GM18511 (cell line): ENCODE measurements around the gene DNAJC17.

Experiments
- ATAC-seq: cut with Tn5 transposase; IDR thresholded peaks from one replicate; pipeline ENCODE4 v1.9.1; 2021; ENCODE audit warnings: mild to moderate bottlenecking, moderate library complexity; ENCODE audit not compliant: unreplicated experiment

Gene DNAJC17

DNA sequence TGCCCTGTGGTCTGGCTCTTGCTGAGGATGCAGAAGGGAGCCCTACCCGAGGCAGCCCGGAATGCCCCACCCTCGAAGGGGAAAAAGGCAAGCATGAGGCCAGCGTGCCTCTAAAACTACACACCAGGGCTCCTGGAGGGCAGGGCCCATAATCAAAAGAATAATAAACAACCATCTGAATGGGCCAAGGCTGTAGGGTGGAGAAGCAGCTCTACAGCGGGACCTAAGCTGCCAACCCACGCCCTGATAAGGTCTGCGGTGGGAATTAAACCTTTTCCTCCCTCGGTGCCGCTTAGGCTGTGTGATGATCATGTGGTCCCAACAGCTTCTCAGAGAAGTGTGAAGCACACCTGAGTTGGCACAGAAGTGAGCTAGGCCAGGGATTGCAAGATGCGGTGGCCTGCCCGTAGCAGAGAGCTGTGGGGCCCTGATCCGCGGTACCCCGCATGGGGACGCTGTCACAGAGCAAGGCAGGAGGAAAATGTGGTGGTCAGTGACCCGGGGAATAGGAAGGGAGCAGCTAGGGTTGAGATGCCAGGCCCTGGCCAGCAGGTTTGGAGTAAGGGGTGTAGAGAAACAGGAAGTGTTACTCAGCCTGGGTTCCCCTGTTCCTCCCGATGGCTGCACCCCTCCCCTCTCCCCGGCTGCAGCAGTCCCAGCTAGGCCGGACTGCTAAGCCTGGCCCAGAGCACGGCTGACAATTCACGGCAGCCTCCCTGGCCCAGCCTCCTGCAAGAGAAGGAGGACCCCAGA is 38.6 kb downstream of the DNAJC17 start:
- peak; percentile 1 for ATAC-seq

DNA sequence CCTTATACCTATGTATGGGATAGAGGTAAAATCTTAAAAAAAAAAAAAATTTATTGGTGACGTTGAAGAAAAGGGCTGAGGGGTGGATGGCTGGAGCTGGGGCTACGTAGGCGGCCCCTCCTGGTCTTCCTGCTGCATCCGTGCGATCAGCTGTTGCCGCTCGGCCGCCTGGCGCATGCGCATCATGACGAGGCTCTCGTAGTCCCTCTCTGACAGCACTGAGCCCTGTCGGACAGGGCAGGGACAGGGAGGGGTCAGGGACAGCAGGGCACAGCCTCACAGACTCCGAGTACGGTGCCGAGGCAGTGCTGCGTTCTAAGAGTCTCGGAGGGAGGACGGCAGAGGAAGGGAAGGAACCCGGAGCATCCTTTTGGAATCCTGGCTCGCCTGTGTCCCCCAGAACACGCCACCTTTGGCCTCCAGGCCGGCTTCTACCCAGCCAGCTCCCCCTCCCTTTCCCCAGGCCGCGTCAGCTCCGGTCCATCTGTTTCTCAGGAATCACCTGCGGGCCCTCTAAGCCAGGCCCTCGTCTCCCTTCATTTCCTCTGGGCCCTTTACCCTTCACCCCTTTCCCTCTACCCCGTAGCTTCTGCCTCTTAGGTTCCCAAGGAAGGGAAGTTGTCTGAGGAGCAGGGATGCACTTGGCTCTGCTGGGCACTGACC is 39.3 kb downstream of the DNAJC17 start:
- no peak for ATAC-seq

DNA sequence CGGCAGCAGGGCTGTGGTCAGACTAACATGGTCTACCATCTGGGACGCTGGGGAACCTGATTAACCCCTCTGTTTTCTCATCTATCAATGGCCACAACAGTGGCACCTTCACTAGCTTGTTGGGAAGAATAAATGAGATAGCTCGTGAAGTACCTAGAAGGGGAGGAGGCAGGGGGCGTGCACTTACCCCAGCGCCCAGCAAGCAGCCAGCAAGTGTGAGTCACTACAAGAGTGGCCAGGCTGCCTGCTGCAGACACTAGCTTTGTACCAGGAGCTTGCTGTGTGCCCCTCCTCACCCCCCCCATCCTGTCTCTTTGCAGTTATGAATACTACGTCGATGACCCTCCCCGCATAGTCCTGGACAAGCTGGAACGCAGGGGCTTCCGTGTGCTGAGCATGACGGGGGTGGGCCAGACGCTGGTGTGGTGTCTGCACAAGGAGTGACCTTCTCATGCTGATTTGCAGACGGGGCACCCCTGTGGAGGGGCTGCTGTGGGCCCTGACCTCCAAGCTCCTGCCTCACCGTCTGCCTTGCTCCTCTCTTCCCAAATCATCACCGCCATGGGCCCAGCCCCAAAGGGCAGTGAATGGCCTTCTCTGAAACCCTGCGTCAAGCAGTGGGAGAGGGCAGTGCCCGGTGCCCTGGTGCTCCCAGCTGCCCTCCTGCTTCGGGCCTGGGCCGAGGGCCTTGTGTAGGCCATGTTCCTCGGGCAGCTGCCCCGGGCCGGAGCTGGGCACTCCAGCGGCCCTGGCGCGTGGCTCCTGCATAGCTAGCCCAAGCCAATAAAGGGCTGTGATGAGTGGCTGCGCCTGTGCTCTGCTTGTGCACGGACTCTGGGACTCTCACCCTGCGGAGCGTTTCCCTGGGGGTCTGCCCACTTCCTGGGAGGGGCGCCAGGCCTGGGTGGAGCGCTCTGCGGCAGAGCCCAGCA is 40.1 kb downstream of the DNAJC17 start:
- no peak for ATAC-seq

DNA sequence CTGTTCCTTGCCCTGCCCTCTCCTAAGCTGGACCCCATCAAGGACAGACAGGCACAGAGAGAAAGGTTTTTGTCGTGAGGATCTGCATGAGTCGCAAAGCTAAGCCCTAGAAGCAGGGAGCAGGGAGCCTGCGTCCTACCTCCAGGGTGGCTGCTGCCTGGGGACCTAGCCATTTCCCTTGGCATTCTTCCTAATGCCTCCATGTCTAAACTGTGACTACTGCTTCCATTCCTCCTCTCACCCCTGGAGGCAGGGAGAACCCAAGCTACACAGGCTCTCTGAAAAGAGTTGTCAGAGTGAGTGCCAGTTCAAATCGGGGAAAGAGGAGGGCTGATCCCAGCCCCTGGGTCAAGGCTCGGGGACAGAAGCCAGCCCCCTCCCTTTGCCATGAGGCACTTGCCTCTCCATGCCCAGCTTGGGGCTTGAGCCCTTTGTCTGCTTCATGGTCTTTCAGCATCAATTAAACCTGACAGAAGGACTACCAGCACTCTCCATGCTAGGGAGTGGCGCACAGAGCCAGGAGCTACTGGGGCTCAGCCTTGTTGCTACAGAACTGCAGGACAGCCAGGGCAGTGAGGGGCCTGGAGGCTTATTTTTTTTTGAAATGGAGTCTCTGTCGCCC is 41.0 kb downstream of the DNAJC17 start:
- ATAC-seq = no peak

DNA sequence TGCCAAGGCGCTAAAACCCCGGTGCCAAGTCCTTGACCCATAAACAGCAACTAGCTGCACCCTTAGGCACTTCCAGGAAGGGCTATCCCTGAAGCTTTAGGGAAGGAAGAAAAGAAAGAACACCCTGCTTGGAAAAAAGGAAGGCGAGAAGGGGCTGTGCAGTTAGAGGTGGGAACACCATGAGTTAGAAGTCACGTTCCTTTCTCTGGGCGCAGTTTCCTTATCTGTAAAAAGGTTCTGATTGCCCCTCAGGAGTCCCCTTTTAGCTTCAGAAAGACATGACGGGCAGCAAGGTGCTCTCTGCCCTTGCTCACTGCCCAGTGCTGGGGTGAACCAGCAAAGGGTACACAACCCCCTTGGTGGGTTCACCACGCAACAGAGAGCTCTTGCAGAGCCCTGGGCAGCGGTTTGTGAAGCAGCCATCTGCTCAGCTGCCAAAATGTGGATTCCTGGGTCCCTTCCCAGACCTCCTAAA is 42.6 kb downstream of the DNAJC17 start:
- no peak for ATAC-seq

DNA sequence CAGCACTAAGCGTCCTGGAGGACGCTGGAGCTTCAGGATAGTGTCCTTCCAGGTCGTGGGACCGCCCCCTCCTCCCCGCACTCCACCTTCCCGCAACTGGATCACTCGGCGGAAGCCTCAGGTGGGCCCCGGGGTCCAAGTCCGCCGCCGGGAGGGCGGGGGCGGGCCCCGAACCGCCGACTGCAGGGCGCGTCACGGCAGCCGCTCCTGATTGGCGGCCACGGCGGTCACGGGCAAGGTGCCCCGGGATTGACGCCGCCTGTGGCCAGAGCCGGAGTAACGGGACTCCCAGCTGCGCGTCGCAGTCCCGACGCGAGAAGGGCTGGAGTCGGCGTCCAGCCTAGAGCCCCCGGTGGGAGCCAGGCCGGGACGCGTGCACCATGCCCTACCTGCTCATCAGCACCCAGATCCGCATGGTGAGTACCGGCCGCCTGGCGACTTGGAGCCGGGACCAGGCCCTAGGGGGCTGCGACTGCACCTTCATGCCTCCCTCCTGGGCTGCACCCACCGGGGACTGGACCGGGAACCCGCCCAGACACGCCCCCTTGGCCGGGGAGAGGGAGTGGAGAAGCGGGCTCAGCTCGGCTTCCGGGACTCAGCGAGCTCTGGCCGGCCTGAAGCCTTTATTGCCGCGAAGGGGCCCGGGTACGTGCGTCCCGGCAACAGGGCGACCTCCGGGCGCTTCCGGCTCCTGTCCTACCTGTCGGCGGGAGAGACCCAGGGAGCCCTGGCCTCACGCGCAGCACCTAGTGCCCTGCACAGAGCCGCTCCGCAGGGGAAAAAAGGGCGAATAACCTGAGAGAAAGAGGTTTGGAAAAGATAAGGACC is 43.3 kb downstream of the DNAJC17 start, which contains the start of gene GCHFR:
GCHFR (plus strand) TSS at position 268 of the 828 bp plus-strand sequence; CDS start at position 381, 113 bp downstream.
- peak; percentile 54 for ATAC-seq

DNA sequence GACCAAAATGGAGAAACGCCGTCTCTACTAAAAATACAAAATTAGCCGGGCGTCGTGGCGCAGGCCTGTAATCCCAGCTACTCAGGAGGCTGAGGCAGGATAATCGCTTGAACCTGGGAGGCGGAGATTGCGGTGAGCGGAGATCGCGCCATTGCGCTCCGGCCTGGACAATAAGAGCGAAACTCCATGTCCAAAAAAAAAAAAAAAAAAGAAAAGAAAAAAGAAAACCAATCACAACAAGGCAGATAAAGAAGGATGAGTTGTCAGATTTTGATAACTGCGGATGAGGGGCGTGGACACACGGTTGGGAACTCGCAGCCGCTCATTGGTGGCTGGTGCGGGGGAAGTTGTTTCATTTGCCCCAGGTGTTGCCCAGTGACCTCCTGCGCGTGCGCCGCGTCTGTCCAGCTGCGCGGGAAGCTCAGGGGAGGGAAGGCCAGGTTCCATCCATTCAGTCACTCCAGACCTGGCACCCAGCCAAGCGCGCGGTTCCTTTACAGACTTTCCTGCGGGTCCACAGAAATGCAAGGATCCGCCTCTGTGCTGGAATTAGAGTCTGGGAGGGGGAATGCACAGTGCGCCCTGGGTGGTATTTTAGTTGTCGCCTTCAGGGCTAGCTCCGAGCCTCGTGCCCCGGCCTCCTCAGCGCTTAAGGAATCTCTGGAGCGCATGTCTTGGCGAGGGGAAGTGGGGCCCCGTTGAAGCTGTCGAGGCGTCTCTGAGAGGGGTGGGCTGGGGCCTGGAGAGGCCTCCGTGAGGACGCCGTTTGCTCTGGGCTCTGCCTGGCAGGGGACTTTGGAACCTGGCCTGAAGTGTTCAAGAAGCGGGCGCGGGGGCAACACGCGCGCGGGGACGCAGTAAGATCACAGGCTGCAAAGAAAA is 44.1 kb downstream of the DNAJC17 start:
- no peak for ATAC-seq

DNA sequence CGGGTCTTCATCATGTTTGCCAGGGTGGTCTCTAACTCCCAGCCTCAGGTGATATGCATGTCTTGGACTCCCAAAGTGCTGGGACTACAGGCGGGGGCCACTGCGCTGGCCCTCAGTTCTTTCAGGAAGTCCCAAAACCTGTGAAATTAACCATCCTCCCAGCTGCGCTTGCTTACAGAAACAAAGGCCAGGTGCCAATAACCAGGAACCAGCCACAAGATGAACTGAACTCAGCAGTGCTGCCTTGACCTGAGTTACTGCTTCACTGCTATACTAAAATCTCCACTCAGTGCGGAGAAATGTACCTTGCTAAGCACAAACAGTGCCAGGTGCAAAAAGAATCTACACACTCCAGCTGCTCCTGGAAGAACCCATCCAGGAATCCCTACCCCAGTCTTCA is 47.3 kb downstream of the DNAJC17 start:
- no peak for ATAC-seq

DNA sequence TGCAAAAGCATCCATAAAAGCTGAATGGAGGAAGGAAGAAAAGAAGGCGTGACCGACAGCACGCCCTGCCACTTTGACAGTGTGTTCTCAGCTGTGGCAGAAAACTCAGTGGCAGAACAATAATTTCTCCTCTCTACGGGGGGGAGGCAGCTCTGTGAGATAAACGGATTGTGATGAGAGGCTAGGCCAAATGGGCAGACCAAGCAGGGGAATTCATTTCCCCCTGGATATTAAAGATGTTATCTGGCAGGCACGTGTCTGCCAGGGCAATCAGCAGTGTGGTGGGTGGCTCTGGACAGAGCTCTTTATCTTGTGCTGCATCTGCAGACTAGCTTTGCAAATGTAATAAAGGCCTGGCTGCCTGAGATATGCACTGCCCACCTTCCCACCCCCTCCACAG is 50.3 kb downstream of the DNAJC17 start:
- ATAC-seq = no peak

DNA sequence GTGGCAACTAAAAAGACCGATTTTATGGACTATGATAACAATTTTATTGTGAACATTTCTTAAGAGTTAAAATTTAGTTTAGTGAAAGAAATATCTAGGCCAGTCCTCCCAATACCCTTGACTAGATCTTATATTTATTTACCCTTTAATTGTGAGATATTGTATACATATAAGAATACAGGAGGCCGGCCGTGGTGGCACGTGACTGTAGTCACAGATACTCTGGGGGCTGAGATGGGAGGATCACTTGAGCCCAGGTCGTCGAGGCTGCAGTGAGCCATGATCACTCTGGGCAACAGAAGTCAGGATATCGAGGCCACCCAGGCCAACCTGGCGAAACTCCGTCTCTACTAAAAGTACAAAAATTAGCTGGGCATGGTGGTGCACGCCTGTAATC is 51.5 kb downstream of the DNAJC17 start:
- ATAC-seq = no peak

DNA sequence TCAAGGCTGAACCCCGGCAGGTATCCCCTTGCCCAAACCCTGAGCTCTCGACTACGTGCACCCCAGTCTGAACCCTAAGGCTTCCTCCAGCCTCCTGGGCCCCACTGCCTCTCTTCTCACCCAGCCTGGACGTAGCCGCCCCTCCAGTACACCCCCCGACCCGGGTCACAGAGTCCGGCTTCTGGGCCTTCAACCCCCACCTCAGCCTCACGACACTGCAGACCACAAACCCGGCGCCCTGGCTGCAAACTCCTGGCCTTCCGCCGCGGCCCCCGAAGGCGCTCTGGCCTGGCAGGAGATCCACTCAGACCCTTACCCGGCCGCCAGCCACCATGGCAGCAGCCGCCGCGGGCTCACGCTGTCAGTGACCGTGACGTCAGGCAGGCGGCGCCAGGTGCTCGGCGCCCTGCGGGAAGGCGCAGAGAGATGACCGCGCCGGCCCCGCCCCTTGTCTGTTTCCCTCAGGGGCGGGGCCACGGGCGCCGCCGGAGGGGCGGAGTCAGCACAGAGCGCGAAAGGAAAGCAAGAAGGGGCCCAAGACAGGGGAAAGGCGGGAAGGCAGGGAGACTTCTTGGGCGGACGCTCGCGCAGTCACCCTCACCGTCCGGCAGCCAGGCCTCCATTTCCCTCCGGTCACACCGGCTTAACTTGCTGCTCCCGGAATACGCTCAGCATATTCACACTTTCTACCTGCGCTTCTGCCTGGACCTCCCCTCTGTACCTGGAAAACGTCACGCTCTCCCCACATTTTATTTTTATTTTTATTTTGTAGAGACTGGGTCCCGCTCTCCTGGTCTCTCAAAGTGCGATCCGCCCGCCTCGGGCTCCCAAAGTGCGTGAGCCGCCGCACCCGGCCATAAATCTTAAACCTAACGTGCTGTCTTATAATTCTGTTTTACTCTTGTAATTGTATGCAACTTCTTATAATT is 52.1 kb downstream of the DNAJC17 start, which contains the start of gene RMDN3:
RMDN3 (minus strand) TSS at position 372 of the 929 bp plus-strand sequence. CDS start 471 bp downstream, outside the sequence.
- peak; percentile 84 for ATAC-seq

DNA sequence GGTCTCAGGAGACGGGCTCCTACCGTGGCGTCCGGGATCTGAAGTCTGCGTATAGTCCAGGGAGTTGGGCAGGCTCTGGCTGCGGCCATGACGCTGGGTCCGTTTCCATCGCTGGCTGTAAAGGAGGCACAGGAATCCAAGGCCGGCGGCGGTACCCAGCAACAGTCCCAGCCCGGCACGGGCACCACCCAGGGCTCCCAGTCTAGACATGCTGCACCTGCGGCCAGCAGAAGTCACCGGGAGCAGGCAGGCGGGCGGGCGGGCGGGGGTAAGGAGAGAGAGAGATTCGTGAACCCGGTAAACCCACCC is 52.7 kb downstream of the DNAJC17 start:
- no peak for ATAC-seq

DNA sequence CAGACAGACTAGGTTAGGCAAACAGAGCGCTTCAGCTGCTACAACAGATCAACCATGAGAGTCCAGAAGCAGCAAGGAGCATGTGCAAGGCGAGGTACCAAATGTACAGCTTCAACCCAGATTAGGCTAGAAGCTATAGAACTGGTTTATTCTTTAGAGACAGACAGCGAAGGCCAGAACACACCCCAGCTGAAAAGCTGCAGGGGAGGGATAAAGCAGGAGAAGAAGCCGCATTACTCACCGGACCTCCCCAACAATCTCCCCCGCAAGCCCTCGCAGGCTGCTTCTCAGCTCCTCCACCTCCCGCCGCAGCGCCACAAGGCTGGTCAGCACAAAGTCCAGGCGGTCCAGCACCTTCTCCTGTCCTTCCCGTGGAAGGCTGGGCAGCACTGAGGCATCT is 55.5 kb downstream of the DNAJC17 start:
- ATAC-seq = no peak

DNA sequence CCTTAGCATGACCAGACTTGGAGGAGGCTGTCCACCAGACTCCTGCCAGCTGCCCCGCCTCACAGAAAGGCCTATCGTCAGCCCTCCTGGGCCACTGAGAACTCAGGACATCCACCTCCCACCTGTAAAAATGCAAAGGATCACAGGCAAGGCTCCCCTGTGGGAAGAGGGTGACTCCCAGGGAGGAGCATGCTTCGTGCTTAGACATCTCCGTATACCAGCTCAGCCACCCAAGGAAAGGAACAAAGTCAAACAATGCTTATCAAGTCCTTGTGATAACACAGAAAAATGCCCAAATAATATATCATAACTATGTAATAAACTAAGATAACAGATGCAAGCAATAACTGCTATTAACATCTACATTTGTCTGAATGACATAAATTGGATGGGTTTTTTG is 56.4 kb downstream of the DNAJC17 start:
- no peak for ATAC-seq

DNA sequence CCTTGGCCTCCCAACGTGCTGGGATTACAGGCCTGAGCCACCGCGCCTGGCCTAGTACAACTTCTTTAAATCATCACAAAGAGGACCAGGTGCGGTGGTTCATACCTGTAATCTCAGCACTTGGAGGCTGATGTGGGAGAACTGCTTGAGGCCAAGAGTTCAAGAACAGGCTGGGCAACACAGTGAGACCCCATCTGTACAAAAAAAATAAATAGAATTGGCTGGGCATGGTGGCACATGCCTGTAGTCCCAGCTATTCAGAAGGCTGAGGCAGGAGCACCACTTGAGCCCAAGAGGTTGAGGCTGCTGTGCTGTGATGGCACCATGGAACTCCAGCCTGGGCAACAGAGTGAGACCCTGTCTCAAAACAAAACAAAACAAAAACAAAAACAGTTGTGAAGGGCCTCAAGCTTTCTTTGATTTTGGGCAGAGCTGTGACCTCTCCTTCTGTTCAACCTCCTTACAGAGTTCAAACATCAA is 58.1 kb downstream of the DNAJC17 start:
- ATAC-seq = no peak

DNA sequence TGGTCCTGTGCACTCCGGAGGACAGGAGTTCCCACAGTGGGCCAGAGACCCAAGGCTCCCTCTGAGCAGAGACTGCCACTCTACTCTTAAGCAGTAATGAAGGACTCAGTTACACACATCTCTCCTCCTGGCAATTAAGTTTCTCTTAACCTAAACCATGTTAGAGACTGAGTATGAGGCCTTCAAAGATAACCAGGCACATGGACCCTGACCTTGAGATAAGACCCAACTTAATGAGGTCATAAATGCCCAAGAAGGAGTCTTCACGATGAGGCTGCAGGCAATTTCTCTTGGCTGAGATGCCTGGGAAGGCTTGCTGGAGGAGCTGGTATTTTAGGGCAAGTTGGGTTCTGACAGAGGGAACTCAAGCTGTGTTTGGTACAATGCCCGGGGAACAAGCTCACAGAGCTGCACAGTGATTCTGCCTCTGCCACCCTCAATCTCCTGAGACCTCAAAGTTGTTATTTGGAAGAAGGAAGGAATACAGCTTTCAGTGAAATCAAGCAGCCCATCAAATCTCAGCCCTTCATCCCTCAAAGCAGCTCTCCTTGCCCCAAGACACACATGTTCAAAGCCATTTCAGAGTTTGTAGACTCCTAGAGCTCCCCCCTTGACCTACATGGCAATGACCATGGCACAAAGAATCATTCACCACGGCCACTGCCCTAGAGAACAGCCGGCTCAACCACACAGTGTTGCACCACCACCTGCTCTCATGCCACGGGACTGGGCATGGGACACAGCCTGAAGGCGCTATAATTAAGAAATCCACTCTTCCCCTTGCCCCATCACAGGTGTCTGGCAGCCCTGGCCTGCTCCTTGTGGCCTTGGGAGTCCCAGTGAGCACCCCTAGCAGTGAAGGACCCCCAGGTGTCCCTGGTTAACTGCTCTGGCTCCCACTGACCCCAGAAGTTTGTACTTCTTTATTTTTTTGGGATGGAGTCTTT is 59.3 kb downstream of the DNAJC17 start:
- no peak for ATAC-seq
